ENCODE data around the gene CSPG4. TPM values are rescaled to one million over a fixed set of nuclear protein-coding genes. Genes with fewer than 3 reads are reported as not detected.

The CSPG4 gene
- total RNA-seq, 1 experiment from 2014 or later = 2.0 TPM

- no peak overlapping the region for H4K91ac ChIP-seq (ENCODE audit: insufficient read length, low read depth, low read length)
- Mint-ChIP-seq H3K27me3 (ENCODE audit: low read depth) (peaks cover 6% of the 10 kb centered on the region), H3K4me1 (peaks cover 30 to 36% of the 10 kb centered on the region in 2 experiments), H3K4me3 (no peak overlapping the region), H3K27ac (no peak overlapping the region; a peak in 1 of 7 replicates), H3K36me3 (ENCODE audit: insufficient read depth in 1 of 3, low read depth in 3 of 3) (peaks cover 0 to 2% (median 0%) of the 10 kb centered on the region in 3 experiments; a peak in 2 of 7 replicates), H3K9me3 (no peaks in the 10 kb centered on the region)
- no peak overlapping the region for H3K9ac ChIP-seq (ENCODE audit: extremely low read depth, insufficient read length, low read length)
- H2BK20ac ChIP-seq (ENCODE audit: low read depth, low read length, poor library complexity, severe bottlenecking) = no peak overlapping the region
- H3K9me3 ChIP-seq (ENCODE audit: control insufficient read depth, low read depth, low read length) = no peaks in the 10 kb centered on the region
- no peak overlapping the region for H2AFZ ChIP-seq (ENCODE audit: low read length)
- no peak overlapping the region for H2AK5ac ChIP-seq (ENCODE audit: insufficient read length, low read length)
- no peak overlapping the region for H4K8ac ChIP-seq (replicated peaks; ENCODE audit: insufficient read length, low read depth, low read length)
- H3K79me1 ChIP-seq (ENCODE audit: insufficient read depth, low read depth, low read length, poor library complexity, severe bottlenecking) = no peaks in the 10 kb centered on the region
- no peak overlapping the region for H2BK120ac ChIP-seq (ENCODE audit: low read depth, low read length, poor library complexity, severe bottlenecking)
- H4K20me1 ChIP-seq (ENCODE audit: control insufficient read depth, insufficient read depth, insufficient read length) = no peaks in the 10 kb centered on the region
- no peaks in the 10 kb centered on the region; the same call in 1 of the 2 replicates for H3K4me1 ChIP-seq (ENCODE audit: insufficient read depth, low read length)
- no peak overlapping the region for H2BK15ac ChIP-seq (ENCODE audit: low read depth, low read length)
- no peak overlapping the region for H3K14ac ChIP-seq (ENCODE audit: insufficient read depth, low read length)
- H3K56ac ChIP-seq (ENCODE audit: insufficient read length, low read depth, low read length) = no peak overlapping the region
- H3K27ac ChIP-seq (ENCODE audit: insufficient read length, low read depth, low read length) = no peak overlapping the region
- no peak overlapping the region for H3K4me2 ChIP-seq (ENCODE audit: insufficient read depth, insufficient read length, low read length)
- H2BK12ac ChIP-seq (ENCODE audit: insufficient read length, low read depth, low read length) = no peak overlapping the region
- H3T11ph ChIP-seq (ENCODE audit: low read length) = no peak overlapping the region
- H3K79me2 ChIP-seq (ENCODE audit: insufficient read depth, low read length) = no peaks in the 10 kb centered on the region
- TF ChIP-seq CTCF (conservative IDR thresholded peaks at IDR 0.05) = peak; percentile 83
- peaks cover 3% of the 10 kb centered on the region for H3K23me2 ChIP-seq (ENCODE audit: insufficient read length, low read depth, low read length, poor library complexity, severe bottlenecking)
- no CpG with 5 or more reads among the region's 12 CpGs for WGBS (ENCODE audit: extremely low coverage, insufficient read length, low lambda C conversion rate)
- no peak overlapping the region for H3K18ac ChIP-seq (ENCODE audit: insufficient read length, low read depth, low read length)
- H3K27me3 ChIP-seq (ENCODE audit: insufficient read depth, low read length) = no peaks in the 10 kb centered on the region
- H3K4ac ChIP-seq (ENCODE audit: low read depth, low read length) = no peak overlapping the region
- no peak overlapping the region for H2BK5ac ChIP-seq (ENCODE audit: insufficient read length, low read length)
- no peak overlapping the region for H3K23ac ChIP-seq (ENCODE audit: insufficient read length, low read depth, low read length)
- no peak overlapping the region for H4K5ac ChIP-seq (ENCODE audit: insufficient read length, low read depth, low read length)
- peak; percentile 91 for DNase-seq
Measured at GRCh38 chr15:75732809-75733451, 20.3 kb upstream of the CSPG4 start.

Data from H9 (cell line).